NOMO-1 treated with dmso at 0.1 percent for 144 hours (cell line): Measurements from ENCODE around the gene PPFIA3.
A peak's percentile ranks its signal among the peaks of the same experiment; 100 is the strongest.
"Not testable (repeated sequence)": the region's sequence is repeated elsewhere in the genome, so short reads cannot be mapped to it uniquely, and the experiment has no call there.

Experiments
- DNase-seq: peaks from one replicate; lab custom pipeline; 2025; ENCODE audit not compliant: unreplicated experiment; lab: John Stamatoyannopoulos, UW

PPFIA3 gene

DNA sequence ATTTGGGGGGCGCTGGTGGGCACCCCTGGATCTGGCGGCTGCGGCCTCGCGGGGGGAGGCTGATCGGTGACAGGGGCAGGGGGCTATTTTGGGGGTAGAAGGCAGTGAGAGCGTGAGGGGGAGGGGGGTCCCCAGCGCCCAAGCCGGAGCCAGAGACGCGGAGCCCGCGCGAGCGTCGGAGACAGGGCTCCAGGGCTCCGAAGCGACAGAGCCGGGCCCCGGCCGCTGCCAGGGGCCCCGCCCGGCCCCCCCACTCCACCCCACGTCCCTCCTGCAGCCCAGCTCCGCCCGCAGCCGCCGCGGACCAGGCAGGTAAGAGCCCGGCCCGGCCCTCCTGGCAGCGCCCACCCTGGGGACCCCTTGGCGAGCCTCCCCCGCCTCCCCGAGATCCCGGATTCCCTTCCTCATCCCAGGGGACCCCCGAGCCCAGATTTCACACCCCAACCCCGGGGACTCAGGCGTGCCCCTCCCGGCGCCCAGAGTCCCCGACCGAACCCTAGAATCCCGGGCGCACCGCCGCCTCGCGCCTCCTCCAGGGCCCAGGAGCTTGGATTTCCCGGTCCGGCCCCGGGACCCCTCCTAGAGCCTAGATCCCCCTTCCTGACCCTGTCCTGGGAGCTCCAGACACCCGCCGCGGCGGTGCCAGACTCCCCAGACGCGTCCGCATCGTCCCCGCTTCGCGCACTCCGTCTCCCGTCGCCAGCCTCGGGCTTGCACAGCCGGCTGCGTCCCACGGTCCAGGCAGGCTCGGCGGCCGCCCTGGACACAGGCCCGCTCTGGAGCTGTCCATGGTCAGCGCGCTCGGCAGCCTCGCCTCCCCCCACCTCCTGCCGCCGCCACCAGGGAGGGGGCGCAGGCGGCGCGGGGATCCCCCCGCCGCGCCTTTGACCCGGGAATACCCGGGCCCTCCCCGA lies at the start of gene PPFIA3:
Gene PPFIA3 (plus strand): TSS at position 134 of the 914 bp plus-strand sequence. CDS start 8,330 bp downstream, outside the sequence.
- no peak for DNase-seq

DNA sequence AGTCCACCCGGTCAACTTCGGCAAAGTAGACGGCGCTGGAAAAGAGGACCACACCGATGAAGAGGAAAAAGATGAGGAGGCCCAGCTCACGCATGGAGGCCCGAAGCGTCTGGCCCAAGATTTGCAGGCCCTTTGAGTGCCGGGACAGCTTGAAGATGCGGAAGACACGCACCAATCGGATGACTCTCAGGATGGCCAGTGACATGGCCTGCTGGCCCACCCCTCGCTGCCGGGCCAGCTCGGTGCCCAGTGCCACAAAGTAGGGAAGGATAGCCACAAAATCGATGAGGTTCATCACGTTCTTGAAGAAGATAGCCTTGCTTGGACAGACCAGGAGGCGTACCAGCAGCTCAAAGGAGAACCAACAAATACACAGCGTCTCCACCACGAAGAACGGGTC lies 48.9 kb upstream of the PPFIA3 start:
- no peak for DNase-seq

DNA sequence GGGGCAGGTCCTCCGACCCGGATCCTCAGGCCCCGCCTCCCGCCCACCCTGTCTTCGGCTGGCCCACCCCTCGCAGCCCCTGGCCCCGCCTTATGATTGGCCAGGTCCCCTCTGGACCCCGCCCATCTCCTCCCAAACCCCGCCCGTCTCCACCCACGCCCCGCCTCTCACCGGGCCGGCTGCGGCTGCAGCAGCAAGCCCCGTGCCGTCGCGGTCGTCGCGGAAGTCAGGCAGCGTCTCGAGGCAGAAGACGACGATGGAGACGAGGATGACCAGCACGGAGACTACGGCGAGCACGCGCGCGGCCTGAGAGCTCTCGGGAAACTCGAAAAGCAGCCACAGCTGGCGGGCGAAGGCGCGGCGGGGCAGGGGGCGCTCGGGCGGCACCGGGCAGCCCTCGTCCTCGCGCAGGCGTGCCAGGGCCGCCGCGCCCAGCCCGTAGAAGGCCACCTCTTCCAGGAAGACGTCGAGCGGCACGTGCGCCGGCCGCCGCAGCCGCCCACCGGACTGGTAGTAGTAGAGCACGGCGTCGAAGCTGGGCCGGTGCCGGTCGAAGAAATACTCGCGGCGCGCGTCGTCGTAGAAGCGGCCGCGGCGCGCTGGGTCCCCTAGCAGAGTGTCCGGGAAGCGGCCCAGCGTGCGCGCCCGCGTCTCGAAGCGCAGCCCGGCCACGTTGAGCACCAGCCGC lies 47.3 kb upstream of the PPFIA3 start:
- DNase-seq, result no peak

DNA sequence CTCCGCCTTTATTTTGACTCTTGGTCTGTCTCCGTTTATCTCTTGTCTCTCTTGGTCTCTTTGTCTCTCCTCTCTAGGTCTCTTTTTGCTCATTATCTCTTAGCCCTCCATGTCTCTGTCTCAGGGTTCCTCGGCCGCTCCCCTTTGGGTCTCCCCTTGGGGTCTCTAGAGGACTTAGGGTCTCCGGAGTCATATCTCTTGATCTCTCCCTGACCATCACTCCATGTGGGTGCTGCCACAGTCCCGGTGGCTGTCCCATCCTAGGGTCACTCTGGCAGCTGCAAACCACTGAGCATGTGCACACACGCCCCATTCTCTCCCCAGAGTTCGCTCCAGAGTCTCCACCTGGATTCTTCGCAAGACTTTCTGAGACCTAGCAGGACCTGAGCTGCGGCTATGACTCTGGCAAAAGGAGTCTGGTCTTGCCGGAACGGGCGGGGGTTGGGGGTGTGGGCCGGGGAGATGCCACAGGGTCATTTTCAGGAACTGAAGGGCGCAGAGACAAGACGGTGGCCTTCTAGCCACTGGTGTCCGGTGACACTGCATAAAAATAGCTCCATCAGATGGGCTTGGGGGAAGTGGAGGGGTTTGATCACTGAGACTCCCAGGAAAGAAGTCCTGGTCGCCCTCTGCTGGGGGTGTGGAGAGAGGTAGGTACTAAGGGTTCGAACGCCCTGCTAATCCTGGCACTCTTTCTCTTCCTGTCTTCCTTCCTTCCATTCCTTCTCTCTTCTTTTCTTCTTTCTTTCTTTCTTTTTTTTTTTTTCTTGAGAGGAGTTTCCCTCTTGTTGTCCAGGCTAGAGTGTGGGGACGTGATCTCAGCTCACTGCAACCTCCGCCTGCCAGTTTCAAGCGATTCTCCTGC lies 45.6 kb upstream of the PPFIA3 start:
- DNase-seq, result peak; percentile 26

DNA sequence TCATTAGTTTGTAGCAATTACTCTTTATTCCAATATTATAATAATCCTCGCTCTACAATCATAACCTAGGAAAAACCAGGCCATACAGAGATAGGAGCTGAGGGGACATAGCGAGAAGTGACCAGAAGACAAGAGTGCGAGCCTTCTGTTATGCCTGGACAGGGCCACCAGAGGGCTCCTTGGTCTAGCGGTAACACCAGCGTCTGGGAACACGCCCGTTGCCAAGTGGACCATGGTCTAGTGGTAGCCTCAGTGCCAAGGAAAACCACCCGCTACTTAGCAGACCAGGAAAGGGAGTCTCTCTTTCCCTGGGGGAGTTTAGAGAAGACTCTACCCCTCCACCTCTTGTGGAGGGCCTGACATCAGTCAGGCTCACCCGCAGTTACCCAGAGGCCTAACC lies 44.5 kb upstream of the PPFIA3 start:
- not testable (repeated sequence) for DNase-seq

DNA sequence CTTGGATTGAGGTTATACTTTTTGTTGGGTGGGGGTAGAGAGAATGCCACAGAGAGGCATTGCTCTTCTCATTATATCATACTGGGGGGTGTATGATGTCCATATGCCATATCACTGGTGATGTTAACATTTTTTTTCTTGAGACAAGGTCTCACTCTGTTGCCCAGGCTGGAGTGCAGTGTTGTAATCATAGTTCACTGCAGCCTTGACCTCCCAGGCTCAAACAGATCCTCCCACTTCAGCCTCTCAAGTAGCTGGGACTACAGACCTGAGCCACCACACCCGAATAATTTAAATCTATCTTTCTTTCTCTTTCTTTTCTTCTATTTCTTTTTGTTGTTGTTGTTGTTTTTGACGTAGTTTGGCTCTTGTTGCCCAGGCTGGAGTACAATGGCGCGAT lies 39.0 kb upstream of the PPFIA3 start:
- DNase-seq, result no peak

DNA sequence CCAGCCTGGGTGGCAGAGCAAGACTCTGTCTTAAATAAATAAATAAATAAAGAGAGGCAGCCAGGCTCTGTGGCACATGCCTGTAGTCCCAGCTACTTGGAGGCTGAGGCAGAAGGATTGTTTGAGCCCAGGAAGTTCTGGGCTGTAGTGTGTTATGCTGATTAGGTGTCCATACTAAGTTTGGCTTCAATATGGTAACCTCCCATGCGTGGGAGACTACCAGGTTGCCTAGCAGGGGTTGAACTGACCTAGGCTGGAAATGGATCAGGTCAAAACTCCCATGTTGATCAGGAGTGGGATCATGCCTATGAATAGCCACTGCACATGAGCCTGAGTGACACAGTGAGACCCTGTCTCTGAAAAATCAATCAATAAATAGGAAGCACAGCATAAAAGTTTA lies 38.1 kb upstream of the PPFIA3 start:
- no peak for DNase-seq

DNA sequence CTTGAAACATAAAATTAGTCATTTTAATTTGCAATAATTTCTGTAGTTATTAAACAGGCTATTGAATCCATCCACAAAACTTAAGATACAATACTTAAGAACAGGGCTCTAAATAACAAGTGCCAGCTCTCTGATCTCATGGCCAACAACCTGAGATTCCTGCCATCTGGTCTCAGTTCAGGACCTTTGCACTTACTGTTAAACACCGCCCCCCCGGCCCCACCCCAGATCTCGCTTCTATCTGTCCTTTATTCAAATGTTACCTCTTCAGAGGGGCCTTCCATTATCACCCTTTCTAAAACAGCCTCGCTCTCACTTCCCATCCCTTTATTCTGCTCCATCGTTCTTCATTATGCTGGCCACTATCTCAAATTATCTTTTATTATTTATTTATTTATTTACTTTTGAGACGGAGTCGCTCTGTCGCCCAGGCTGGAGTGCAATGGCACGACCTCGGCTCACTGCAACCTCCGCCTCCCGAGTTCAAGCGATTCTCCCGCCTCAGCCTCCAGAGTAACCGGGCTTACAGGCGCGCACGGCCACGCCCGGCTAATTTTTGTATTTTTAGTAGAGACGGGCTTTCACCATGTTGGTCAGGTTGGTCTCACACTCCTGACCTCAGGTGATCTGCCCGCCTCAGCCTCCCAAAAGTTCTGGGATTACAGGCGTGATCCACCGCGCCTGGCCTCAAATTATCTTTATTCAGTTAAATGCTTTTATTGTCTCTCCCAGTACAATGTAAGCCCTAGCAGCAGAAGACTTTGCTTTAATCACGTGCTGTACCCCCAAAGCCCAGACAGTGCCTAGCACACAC lies 34.9 kb upstream of the PPFIA3 start:
- DNase-seq, result no peak

DNA sequence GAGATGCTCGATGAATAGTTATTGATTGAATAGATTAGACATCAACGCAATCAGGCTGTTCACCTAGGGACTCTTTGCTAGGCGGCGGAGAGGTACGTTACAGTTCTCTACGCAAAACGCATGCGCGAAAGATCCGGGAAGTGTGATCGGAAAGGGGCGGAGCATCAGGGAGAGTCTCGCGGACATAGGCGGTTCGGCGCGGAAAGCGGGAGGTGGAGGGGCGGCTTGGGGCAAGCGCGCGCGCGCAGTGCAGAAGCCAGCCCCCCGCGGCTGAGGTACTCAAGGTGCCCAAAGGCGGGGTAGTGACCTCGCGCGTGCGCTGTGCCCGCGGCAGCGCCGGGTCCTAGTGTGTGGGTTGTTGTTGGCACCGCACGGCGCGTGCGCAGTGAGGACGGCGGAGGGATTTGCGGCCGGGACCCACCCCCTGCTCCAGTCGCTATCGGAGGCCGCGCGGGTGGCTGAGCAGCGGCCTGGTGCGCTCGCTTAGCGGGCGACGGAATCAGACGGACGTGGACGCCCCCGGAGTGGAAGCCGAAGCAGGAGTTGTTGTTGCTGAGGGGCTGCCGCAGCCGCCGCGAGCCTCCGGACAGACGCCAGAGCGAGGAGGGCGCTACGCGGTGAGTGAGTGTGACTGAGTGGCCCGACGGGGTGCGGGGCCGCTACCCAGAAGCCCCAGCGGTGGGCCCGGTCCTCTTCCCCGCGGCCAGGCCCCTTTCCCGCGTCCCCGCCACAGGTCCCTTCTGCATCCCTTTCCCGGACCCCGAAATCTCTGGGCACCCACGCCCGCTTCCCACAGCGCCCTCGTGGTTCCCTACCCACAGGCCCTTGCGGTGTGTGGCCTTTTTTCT lies 34.1 kb upstream of the PPFIA3 start, which contains the start of gene SNRNP70:
Gene SNRNP70 (plus strand): TSS at position 432 of the 848 bp plus-strand sequence. CDS start 964 bp downstream, outside the sequence.
- DNase-seq, result peak; percentile 98

DNA sequence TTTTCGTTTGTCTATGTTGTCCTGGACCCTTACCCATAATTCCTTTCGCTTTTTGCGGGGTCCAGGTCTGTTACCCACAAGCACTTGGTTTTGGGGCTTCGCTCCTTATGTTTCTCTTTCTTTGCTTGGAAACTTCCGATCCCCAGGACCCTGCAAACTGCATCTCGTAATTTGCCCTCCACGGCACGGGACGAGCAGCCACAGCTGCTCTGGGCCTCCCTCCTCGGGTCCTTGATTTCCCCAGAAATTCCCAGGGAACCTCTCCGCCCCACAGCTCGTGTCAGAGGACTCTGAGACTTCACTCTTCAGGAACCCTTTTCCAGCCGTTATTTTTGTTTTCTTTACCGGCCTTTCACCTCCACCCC lies 33.5 kb upstream of the PPFIA3 start:
- no peak for DNase-seq

DNA sequence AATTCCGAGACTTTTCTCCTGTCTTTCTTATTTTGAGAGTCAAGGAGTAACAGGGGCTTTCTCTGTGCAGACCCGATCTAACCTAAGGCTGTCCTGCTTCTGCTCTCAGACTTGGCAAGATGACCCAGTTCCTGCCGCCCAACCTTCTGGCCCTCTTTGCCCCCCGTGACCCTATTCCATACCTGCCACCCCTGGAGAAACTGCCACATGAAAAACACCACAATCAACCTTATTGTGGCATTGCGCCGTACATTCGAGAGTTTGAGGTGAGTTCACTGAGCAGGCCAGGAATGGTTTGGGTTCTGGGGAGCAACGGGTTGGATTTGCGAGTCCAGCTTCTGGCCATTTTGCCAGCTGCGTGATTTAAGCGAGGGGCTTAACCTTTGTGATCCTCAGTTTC lies 33.0 kb upstream of the PPFIA3 start:
- no peak for DNase-seq

DNA sequence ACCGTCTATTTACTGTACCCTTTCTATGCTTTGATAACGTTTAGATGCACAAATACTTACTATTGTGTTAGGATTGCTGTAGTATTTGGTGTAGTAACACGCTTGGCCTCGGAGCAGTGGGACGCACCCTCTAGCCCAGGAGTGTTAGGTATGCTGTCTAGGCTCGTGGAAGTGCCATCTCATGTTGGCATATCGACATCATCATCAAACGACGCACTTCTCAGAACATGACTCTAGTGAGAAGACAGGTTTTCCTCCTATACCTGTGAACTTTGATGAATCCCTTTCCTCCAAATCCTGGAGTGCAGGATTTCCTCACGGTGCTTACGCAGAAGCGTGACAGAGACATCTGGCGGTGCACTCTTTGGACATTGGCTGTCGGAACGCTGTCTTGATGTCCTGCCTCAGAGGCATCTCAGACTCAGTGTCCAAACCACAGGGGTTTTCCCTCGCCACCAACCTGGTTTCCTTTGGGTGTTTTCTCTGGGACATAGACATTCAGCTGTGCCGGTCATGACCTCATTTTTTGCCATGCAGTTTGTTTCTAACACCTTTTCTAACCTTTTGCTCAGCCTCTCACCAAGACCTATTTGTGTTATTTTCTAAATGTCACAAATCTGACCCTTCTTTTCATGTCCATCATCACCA lies 27.8 kb upstream of the PPFIA3 start:
- no peak for DNase-seq

DNA sequence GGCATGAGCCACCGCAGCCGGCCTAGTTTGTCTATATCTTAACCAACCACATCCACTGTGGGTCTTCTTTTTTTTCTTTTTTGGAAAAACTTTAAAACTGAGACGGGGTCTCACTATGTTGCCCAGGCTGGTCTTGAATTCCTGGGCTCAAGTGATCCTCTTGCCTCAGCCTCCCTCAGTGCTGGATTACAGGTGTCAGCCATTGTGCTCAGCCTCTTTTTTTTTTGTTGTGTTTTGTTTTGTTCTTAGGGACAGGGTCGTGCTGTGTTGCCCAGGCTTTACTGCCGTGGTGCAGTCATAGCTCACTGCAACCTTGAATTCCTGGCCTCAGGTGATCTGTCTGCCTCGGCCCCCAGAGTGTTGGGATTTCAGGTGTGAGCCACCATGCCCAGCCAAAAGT lies 26.7 kb upstream of the PPFIA3 start:
- no peak for DNase-seq

DNA sequence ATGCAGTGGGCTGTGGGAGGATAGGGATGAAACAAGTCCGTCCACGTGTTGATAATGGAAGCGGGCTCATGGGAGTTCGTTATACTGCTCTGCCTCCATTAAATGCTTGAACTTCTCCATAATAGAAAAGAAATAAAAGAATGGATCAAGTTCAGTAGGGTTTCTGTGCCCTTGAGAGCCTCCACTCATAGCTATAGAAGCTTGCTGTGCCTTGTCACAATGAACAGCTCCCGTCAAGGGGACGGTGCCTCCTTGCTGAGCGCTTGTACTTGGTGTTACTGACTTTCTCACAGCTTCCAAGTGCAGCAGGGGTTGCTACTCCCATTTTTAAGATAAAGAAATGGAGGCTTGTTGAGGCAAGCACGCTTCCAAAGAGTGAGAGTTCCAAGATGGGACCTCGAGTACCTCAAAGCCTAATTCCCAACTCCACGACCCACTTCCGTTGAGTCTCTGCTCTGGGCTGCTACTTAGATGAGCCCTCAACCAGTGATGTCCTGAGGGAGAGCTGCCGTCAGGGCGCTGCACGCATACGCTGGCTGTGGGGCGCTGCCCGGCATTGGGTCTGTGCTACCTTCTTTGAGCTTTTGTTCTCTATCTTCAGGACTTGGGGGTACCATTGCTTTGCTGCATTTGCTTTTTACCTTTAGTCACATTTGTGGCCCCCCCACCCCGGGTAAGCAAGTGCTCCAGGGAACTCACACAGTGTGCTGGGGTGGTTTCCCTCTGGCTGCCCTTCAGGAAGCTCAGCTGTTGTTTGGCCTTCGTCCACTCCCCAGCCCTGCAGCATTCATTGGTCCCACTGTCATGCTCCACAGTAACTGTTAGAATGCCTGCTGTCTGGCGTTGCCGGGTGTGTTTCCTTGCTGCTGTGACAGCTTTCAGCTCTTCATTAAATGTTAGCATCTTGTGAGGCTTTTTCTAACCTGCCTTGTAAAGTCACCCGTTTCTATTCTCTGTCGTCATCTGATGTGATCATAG lies 24.6 kb upstream of the PPFIA3 start:
- DNase-seq, result no peak

DNA sequence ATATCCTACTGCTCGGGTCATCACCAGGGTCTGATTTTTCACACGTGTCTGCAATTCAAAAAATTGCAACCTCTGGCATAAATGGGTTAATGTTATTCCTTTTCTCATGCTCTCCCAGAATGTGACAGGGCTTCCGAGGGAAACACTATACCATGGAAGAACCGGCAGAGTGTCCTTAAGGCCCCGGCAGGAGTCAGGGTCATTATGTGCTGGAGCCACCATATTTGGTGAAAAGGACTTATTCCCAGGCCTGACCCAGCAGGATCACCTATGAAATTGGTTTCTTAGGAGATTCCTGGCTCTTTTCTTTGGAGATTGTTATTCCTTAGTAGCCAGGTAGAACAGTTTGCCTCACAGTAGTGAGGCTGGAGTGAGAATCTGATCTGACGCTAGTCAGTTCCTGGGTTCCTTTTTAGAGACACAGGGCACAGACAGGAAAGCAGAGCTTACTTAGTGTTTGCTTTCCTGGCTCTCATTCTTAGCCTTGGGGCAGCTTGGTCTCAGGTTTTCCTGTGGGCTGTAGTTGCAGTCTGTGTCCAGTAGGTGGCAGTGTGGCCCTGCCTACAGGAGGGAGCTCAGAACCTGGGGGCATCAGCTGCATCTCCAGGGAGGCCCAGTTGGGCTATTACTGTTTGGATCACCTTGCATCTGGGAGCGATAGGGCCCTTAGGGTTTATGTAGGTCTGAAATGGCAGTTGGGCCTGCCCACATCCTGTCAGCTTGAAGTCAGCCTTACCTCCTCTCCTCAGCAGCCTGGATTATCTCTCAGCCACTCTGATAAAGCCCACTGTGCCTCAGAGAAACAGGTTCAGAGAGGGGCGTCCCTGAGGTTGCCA lies 21.7 kb upstream of the PPFIA3 start:
- DNase-seq, result peak; percentile 58

DNA sequence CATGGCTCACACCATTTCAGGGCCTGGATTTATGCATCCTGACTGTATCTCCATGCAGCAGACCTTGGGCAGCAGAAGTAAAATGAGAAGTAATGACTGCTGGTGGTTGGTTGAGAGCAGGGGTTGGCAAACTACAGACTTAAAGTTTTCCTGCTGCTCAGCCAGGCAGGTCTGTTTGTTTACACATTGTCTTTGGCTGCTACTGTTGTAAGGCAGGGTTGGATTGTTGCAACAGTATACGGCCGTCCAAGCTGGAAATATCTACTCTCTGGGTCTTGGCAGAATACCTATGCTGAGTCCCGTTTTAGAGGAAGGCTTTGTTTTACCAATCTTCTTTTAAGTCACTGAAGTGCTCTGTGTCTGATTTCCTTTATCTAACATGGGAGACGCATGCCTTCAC lies 20.5 kb upstream of the PPFIA3 start:
- DNase-seq, result no peak

DNA sequence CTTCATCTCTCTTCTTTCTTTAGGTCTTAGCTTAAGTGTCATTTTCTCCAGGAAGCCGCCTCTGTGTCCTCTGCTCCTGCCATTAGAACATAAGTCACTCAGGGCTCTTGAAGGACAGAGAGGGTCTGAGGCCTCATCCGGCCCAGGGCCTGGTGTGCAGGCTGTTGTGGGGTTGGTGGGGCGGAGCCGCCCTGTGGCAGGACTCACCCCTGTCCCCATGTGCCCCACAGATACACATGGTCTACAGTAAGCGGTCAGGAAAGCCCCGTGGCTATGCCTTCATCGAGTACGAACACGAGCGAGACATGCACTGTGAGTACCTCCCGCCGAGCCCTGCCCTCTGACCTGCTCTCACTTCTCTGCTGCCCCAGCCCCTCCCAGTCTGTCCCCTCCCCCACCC lies 18.2 kb upstream of the PPFIA3 start:
- no peak for DNase-seq
